IMR-90 (cell line): ENCODE results near the gene SH3RF1. TPM values are rescaled to one million over a fixed set of nuclear protein-coding genes. Genes with fewer than 3 reads are reported as not detected.

ENCODE experiments used
- ATAC-seq: fragments of 200-7000 bp; cut with Tn5 transposase; 2 replicates; pipeline ENCODE4 v1.9.1; 2020; ENCODE audit warnings: low read depth, mild to moderate bottlenecking, moderate library complexity
- BruUV-seq: library from RNA; stranded (reverse); fragments of 400-500 nt; replicated peaks from 2 replicates; lab custom pipeline; 2021; lab: Mats Ljungman, UMichigan
- CTCF ChIA-PET: fragments of 300-600 bp; formaldehyde crosslinking; extraction: SDS; loops from one replicate; lab custom pipeline; 2021; ENCODE audit warnings: antibody characterized with exemption; lab: Yijun Ruan, JAX
- POLR2A ChIA-PET: fragments of 300-600 bp; sonication (Branson Sonifier 250); formaldehyde crosslinking; loops from one replicate; lab custom pipeline; 2022; ENCODE audit warnings: antibody characterized with exemption; ENCODE audit not compliant: unreplicated experiment; lab: Charles Lee
- DNase-seq: peaks from one replicate; pipeline ENCODE4 v3.0.0; 2013
- H2AFZ ChIP-seq: replicated peaks from 2 replicates; pipeline ENCODE3; 2013; ENCODE audit warnings: low read length, mild to moderate bottlenecking; ENCODE audit not compliant: poor library complexity
- H2AK5ac ChIP-seq: 2 replicates; pipeline ENCODE4 v1.6.1; 2013; ENCODE audit warnings: low read depth, low read length, inconsistent platforms
- H2AK9ac ChIP-seq: replicated peaks from 2 replicates; pipeline ENCODE3; 2013; ENCODE audit warnings: mild to moderate bottlenecking, low read depth, low read length, moderate library complexity; ENCODE audit not compliant: poor library complexity
- H2BK120ac ChIP-seq: 2 replicates; pipeline ENCODE4 v1.6.1; 2013; ENCODE audit warnings: low read depth, low read length, inconsistent platforms
- H2BK15ac ChIP-seq: 3 replicates; pipeline ENCODE4 v1.6.1; 2013; ENCODE audit warnings: low read depth, low read length, inconsistent platforms
- H2BK20ac ChIP-seq: 2 replicates; pipeline ENCODE4 v1.6.1; 2013; ENCODE audit warnings: low read depth, mild to moderate bottlenecking, inconsistent platforms, low read length, moderate library complexity
- H2BK5ac ChIP-seq: 2 replicates; pipeline ENCODE4 v1.6.1; 2013; ENCODE audit warnings: mild to moderate bottlenecking, low read depth, low read length, inconsistent platforms; ENCODE audit not compliant: poor library complexity, severe bottlenecking
- H3K14ac ChIP-seq: replicated peaks from 2 replicates; pipeline ENCODE4 v1.6.1; 2013; ENCODE audit warnings: low read depth, low read length, inconsistent platforms
- H3K18ac ChIP-seq: 2 replicates; pipeline ENCODE4 v1.6.1; 2013; ENCODE audit warnings: low read depth, low read length, control low read depth
- H3K23ac ChIP-seq: 2 replicates; pipeline ENCODE4 v1.6.1; 2013; ENCODE audit warnings: low read depth, low read length, inconsistent platforms
- H3K27ac ChIP-seq: 2 replicates; pipeline ENCODE4 v1.5.1; 2013; ENCODE audit warnings: mild to moderate bottlenecking, control low read depth, low read length; ENCODE audit not compliant: insufficient read depth
- H3K27me3 ChIP-seq: 2 replicates; pipeline ENCODE4 v1.6.1; 2013; ENCODE audit warnings: low read length; ENCODE audit not compliant: control insufficient read depth, insufficient read depth
- H3K36me3 ChIP-seq: 2 replicates; pipeline ENCODE4 v1.6.1; 2013; ENCODE audit warnings: low read length, mixed read lengths; ENCODE audit not compliant: control insufficient read depth, insufficient read depth
- H3K4ac ChIP-seq: 2 replicates; pipeline ENCODE4 v1.6.1; 2013; ENCODE audit warnings: low read depth, low read length, inconsistent platforms
- H3K4me1 ChIP-seq: 2 replicates; pipeline ENCODE4 v1.6.1; 2013; ENCODE audit warnings: low read length, mixed read lengths; ENCODE audit not compliant: control insufficient read depth, insufficient read depth
- H3K4me2 ChIP-seq: 2 replicates; pipeline ENCODE4 v1.6.1; 2013; ENCODE audit warnings: low read depth, mild to moderate bottlenecking, control low read depth, low read length, moderate library complexity
- H3K4me3 ChIP-seq: 2 replicates; pipeline ENCODE4 v1.5.1; 2013; ENCODE audit warnings: low read depth, mild to moderate bottlenecking, control low read depth, low read length, moderate library complexity; ENCODE audit not compliant: insufficient read depth
- H3K56ac ChIP-seq: 2 replicates; pipeline ENCODE4 v1.6.1; 2013; ENCODE audit warnings: low read length, inconsistent platforms; ENCODE audit not compliant: insufficient read depth; ENCODE audit errors: extremely low read depth
- H3K79me1 ChIP-seq, 2 experiments: 2 replicates each; pipeline ENCODE4 v1.6.1; 2013; ENCODE audit warnings: low read length in 2 of 2, inconsistent platforms in 1 of 2, low read depth in 1 of 2
- H3K9ac ChIP-seq: 2 replicates; pipeline ENCODE4 v1.6.1; 2013; ENCODE audit warnings: low read depth, low read length, control low read depth
- H3K9me1 ChIP-seq: 2 replicates; pipeline ENCODE4 v1.6.1; 2013; ENCODE audit warnings: low read length, inconsistent platforms; ENCODE audit not compliant: insufficient read depth
- H3K9me3 ChIP-seq: 2 replicates; pipeline ENCODE4 v1.6.1; 2013; ENCODE audit warnings: low read length; ENCODE audit not compliant: control insufficient read depth, insufficient read depth
- H4K20me1 ChIP-seq: 2 replicates; pipeline ENCODE4 v1.6.1; 2013; ENCODE audit warnings: low read length, inconsistent platforms; ENCODE audit not compliant: insufficient read depth
- H4K5ac ChIP-seq: 2 replicates; pipeline ENCODE4 v1.6.1; 2013; ENCODE audit warnings: mild to moderate bottlenecking, low read depth, low read length, control low read depth
- H4K8ac ChIP-seq, 2 experiments: 2 replicates each; pipeline ENCODE4 v1.6.1; 2013; ENCODE audit warnings: low read depth in 2 of 2, low read length in 2 of 2, control low read depth in 1 of 2, inconsistent platforms in 1 of 2
- H4K91ac ChIP-seq: 2 replicates; pipeline ENCODE4 v1.6.1; 2013; ENCODE audit warnings: low read depth, low read length, inconsistent platforms; ENCODE audit not compliant: insufficient read depth
- BHLHE40 ChIP-seq: fragments of 150-350 bp; IDR thresholded peaks from 2 replicates; pipeline ENCODE4 v1.6.1; 2016; ENCODE audit warnings: mild to moderate bottlenecking, low read depth, low read length
- CHD1 ChIP-seq: IDR thresholded peaks from 2 replicates; pipeline ENCODE4 v1.6.1; 2012; ENCODE audit warnings: low read depth, low read length, improper control_type of control experiment
- ELK1 ChIP-seq: fragments of 150-350 bp; IDR thresholded peaks from 2 replicates; pipeline ENCODE4 v1.6.1; 2016; ENCODE audit warnings: low read depth, mild to moderate bottlenecking, low read length, moderate library complexity, borderline replicate concordance
- NFE2L2 ChIP-seq: fragments of 150-350 bp; IDR thresholded peaks from 2 replicates; pipeline ENCODE4 v1.6.1; 2016; ENCODE audit warnings: low read depth, mild to moderate bottlenecking, low read length
- RCOR1 ChIP-seq: IDR thresholded peaks from 2 replicates; pipeline ENCODE4 v1.6.1; 2012; ENCODE audit warnings: mild to moderate bottlenecking, low read length, improper control_type of control experiment; ENCODE audit not compliant: insufficient replicate concordance
- RFX5 ChIP-seq: IDR thresholded peaks from 2 replicates; pipeline ENCODE4 v1.8.0; 2012; ENCODE audit warnings: low read depth, mild to moderate bottlenecking, low read length, moderate library complexity
- SMC3 ChIP-seq: fragments of 150-350 bp; IDR thresholded peaks from 2 replicates; pipeline ENCODE4 v1.6.1; 2016; ENCODE audit warnings: low read depth, mild to moderate bottlenecking, antibody characterized with exemption, low read length, moderate library complexity
- USF2 ChIP-seq: fragments of 150-350 bp; IDR thresholded peaks from 2 replicates; pipeline ENCODE4 v1.6.1; 2017; ENCODE audit warnings: mild to moderate bottlenecking, antibody characterized with exemption, low read length, low read depth
- WGBS, 2 experiments: methylation state at CpG; one replicate each; pipeline versions ENCODE4 v1.1.5 to v1.1.7; 2013; ENCODE audit warnings: missing lambda C conversion rate in 2 of 2; ENCODE audit not compliant: insufficient read length in 1 of 2; ENCODE audit errors: extremely low coverage in 2 of 2; 5-methylcytosine and 5-hydroxymethylcytosine counted together
- dilution Hi-C: fragments of 300-500 bp; cut with HindIII; formaldehyde crosslinking; loops from one replicate; pipeline ENCODE4 v1.14.3; 2018; ENCODE audit warnings: low sequenced_read_pairs; ENCODE audit not compliant: unreplicated experiment
- in situ Hi-C: fragments of 300-500 bp; cut with MboI; formaldehyde crosslinking; loops from 3 replicates; pipeline ENCODE4 v1.14.3; 2019; ENCODE audit warnings: low sequenced_read_pairs, inconsistent platforms, mixed read lengths
- intact Hi-C: fragments of 100-400 bp; cut with micrococcal nuclease; formaldehyde crosslinking; loops from 2 replicates; pipeline ENCODE4 v1.10.0; 2022
- polyA plus RNA-seq, 3 experiments: library from polyadenylated mRNA; depleted of rRNA; stranded (reverse); fragments of >200 nt; gene quantifications; 2 replicates each; pipeline ENCODE4 v1.2.3, GENCODE V29; 2012; ENCODE audit warnings: low replicate concordance in 1 of 3
- total RNA-seq: library from RNA; depleted of rRNA; stranded (reverse); fragments of >200 nt; gene quantifications from 2 replicates; pipeline ENCODE4 v1.2.3, GENCODE V29; 2012
- TF ChIP-seq, protein P1 (sequence below): conservative IDR thresholded peaks from 2 replicates; pipeline ENCODE4 v1.5.1; 2012; ENCODE audit warnings: mild to moderate bottlenecking, low read depth, low read length, improper control_type of control experiment

The SH3RF1 gene
- total and polyA plus RNA-seq, 2 of the 4 experiments (the other 2 are of a cell fraction): 22.0 to 29.8 TPM

DNA sequence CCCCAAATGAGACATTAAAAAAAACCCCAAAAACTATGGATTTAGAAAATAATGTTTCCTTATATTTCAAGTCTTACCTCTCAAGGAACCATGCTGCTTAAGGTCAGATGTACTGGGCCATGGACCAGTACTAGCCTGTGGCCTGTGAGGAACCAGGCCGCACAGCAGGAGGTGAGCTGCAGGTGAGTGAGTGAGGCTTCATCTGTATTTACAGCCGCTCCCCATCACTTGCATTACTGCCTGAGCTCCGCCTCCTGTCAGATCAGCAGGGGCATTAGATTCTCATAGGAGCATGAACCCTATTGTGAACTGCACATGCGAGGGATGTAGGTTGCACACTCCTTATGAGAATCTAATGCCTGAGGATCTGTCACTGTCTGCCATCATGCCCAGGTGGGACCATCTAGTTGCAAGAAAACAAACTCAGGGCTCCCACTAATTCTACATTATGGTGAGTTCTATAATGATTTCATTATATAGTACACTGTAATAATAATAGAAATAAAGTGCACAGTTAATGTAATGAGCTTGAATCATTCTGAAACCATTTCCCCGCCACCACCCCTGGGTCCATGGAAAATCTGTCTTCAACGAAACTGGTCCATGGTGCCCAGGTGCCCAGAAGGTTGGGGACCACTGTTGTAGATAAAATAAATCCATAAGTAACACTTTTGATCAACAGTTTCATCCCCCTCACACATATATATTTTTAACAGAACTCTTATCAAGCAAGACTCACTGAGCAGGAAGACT is 155.4 kb downstream of the SH3RF1 start:
- H3K56ac ChIP-seq: peak overlapping the region; percentile 16; the same call in 1 of the 2 replicates
- peak overlapping the region; percentile 95 for H2AK9ac ChIP-seq
- peak overlapping the region; percentile 79 for H3K18ac ChIP-seq
- H3K4ac ChIP-seq: peak overlapping the region; percentile 96
- H4K5ac ChIP-seq: peak overlapping the region; percentile 77
- H3K27ac ChIP-seq: peak overlapping the region; percentile 95
- peaks cover 23% of the 10 kb centered on the region for H3K9me1 ChIP-seq
- peak overlapping the region; percentile 95 for H4K91ac ChIP-seq
- H4K20me1 ChIP-seq: peaks cover 8% of the 10 kb centered on the region; the same call in 1 of the 2 replicates
- no peak overlapping the region for H3K4me3 ChIP-seq
- in situ Hi-C loops: no loop called here
- 100% methylated on average over 1 of the region's 6 CpGs; no CpG with 5 or more reads in 1 of the 2 experiments for WGBS, 2 experiments
- TF ChIP-seq RCOR1: no peak
- TF ChIP-seq SMC3: no peak
- TF ChIP-seq USF2: no peak
- TF ChIP-seq NFE2L2: no peak
- TF ChIP-seq, protein P1, sequence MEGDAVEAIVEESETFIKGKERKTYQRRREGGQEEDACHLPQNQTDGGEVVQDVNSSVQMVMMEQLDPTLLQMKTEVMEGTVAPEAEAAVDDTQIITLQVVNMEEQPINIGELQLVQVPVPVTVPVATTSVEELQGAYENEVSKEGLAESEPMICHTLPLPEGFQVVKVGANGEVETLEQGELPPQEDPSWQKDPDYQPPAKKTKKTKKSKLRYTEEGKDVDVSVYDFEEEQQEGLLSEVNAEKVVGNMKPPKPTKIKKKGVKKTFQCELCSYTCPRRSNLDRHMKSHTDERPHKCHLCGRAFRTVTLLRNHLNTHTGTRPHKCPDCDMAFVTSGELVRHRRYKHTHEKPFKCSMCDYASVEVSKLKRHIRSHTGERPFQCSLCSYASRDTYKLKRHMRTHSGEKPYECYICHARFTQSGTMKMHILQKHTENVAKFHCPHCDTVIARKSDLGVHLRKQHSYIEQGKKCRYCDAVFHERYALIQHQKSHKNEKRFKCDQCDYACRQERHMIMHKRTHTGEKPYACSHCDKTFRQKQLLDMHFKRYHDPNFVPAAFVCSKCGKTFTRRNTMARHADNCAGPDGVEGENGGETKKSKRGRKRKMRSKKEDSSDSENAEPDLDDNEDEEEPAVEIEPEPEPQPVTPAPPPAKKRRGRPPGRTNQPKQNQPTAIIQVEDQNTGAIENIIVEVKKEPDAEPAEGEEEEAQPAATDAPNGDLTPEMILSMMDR: no peak
- TF ChIP-seq ELK1: no peak
- TF ChIP-seq CHD1: no peak
- no peak for TF ChIP-seq RFX5
- no peak for TF ChIP-seq BHLHE40
- H4K8ac ChIP-seq: peak overlapping the region; percentile 28 to 90
- H2BK20ac ChIP-seq: peak overlapping the region; percentile 98
- peak overlapping the region; percentile 96 for H2BK120ac ChIP-seq
- peak overlapping the region; percentile 77 for H3K9ac ChIP-seq
- H2AK5ac ChIP-seq: peak overlapping the region; percentile 99
- H3K79me1 ChIP-seq: peaks cover 16 to 47% of the 10 kb centered on the region in 2 experiments; a peak in 3 of 4 replicates
- peak overlapping the region; percentile 93 for H3K14ac ChIP-seq
- ChIA-PET CTCF (interaction anchor here (0.7 to 1.3 kb wide), 5 partner anchors 37 to 157 kb away, joined by 3 to 6 read pairs (median 3); no protein-coding TSS in a partner anchor), POLR2A (no interaction called here)
- peaks cover 17% of the 10 kb centered on the region for H3K36me3 ChIP-seq
- dilution Hi-C loops: no loop called here
- H3K4me2 ChIP-seq: peak overlapping the region; percentile 50; the same call in 1 of the 2 replicates
- intact Hi-C loops: loop anchor here (5.0 kb wide), 2 partner anchors 103 to 193 kb away; partner anchors contain the start of gene CBR4
- H2AFZ ChIP-seq: peak overlapping the region; percentile 65
- no peaks in the 10 kb centered on the region for H3K27me3 ChIP-seq
- H2BK5ac ChIP-seq: peak overlapping the region; percentile 91
- peaks cover 16% of the 10 kb centered on the region for H3K4me1 ChIP-seq
- ATAC-seq: no peak
- no TSS peak for BruUV-seq
- H3K9me3 ChIP-seq: no peaks in the 10 kb centered on the region
- DNase-seq: no peak
- peak overlapping the region; percentile 92; the same call in 2 of the 3 replicates for H2BK15ac ChIP-seq
- H3K23ac ChIP-seq: peak overlapping the region; percentile 88; the same call in 1 of the 2 replicates
